ENCODE data around the gene LIPA. TPM values are rescaled to one million over a fixed set of nuclear protein-coding genes. Genes with fewer than 3 reads are reported as not detected.

Gene LIPA
- total and polyA plus RNA-seq, 9 of the 15 experiments (the other 6 are each of a cell fraction or from before 2014, with no cell fraction given) = 0.07 to 0.40 (median 0.15) TPM; not detected in 1

- TF ChIP-seq SP1 (CRISPR knock-in tag; IDR thresholded peaks at IDR 0.05) (no peak), PRPF4 (IDR thresholded peaks at IDR 0.05; ENCODE audit: insufficient read depth, low read depth, low read length, poor library complexity, severe bottlenecking) (no peak)
These were observed 12.5 kb downstream of the LIPA start (continued) for GRCh38 chr10:89238956-89239644.

GRCh38 chr10:89237849-89238248 is 13.7 kb downstream of the LIPA start:
- no peak for ATAC-seq
- ChIA-PET POLR2A (no interaction called here), CTCF (ENCODE audit: low intra/inter-chr PET ratio) (no interaction called here)
- BruUV-seq (replicated peaks) = no TSS peak
- no peak for DNase-seq (ENCODE audit: extremely low read depth in 1 of 4, low spot score in 3 of 4)
- Histone ChIP-seq H3K79me2 (ENCODE audit: control insufficient read depth, insufficient read depth, low read length) (no peaks in the 10 kb centered on the region), H3K4me1 (replicated peaks in 1 of 2; ENCODE audit: control insufficient read depth in 2 of 2, insufficient read depth in 2 of 2, low read length in 2 of 2) (no peaks in the 10 kb centered on the region; a peak in 1 of 5 replicates), H3K9me1 (ENCODE audit: control insufficient read depth, insufficient read depth, low read length) (no peaks in the 10 kb centered on the region), H3K27ac (ENCODE audit: extremely low read depth, low read depth, low read length) (no peak overlapping the region), H3K36me3 (ENCODE audit: control insufficient read depth, insufficient read depth, low read length) (no peaks in the 10 kb centered on the region), H3K4me3 (no peak overlapping the region), H4K20me1 (replicated peaks; ENCODE audit: control insufficient read depth, insufficient read depth, low read length) (no peaks in the 10 kb centered on the region), H2AFZ (ENCODE audit: low read depth, low read length) (no peak overlapping the region), H3K4me2 (ENCODE audit: insufficient read depth, low read length) (no peak overlapping the region), H3K9ac (ENCODE audit: insufficient read depth in 1 of 2, low read depth in 2 of 2, low read length in 2 of 2) (no peak overlapping the region), H3K9me3 (replicated peaks; ENCODE audit: control insufficient read depth, insufficient read depth, low read depth, low read length) (no peaks in the 10 kb centered on the region), H3K27me3 (ENCODE audit: control insufficient read depth in 2 of 2, insufficient read depth in 2 of 2, low read length in 2 of 2) (no peaks in the 10 kb centered on the region)
- in situ Hi-C loops (cut with MboI) (no loop called here), intact Hi-C loops (cut with micrococcal nuclease) (no loop called here)
- no peak for FAIRE-seq
- TF ChIP-seq EHMT2 (IDR thresholded peaks at IDR 0.05) (no peak), TSHZ1 (CRISPR knock-in tag; IDR thresholded peaks at IDR 0.05) (no peak), POLR2G (IDR thresholded peaks at IDR 0.05; ENCODE audit: low read depth, low read length) (no peak), ZNF830 (CRISPR knock-in tag; IDR thresholded peaks at IDR 0.05) (no peak), SP1 (CRISPR knock-in tag; IDR thresholded peaks at IDR 0.05) (no peak), NCOR1 (IDR thresholded peaks at IDR 0.05) (no peak), TARDBP (IDR thresholded peaks at IDR 0.05) (no peak), NFE2L1 (tag; IDR thresholded peaks at IDR 0.05; ENCODE audit: borderline replicate concordance, low read depth) (no peak)
- TF ChIP-seq, protein P1, sequence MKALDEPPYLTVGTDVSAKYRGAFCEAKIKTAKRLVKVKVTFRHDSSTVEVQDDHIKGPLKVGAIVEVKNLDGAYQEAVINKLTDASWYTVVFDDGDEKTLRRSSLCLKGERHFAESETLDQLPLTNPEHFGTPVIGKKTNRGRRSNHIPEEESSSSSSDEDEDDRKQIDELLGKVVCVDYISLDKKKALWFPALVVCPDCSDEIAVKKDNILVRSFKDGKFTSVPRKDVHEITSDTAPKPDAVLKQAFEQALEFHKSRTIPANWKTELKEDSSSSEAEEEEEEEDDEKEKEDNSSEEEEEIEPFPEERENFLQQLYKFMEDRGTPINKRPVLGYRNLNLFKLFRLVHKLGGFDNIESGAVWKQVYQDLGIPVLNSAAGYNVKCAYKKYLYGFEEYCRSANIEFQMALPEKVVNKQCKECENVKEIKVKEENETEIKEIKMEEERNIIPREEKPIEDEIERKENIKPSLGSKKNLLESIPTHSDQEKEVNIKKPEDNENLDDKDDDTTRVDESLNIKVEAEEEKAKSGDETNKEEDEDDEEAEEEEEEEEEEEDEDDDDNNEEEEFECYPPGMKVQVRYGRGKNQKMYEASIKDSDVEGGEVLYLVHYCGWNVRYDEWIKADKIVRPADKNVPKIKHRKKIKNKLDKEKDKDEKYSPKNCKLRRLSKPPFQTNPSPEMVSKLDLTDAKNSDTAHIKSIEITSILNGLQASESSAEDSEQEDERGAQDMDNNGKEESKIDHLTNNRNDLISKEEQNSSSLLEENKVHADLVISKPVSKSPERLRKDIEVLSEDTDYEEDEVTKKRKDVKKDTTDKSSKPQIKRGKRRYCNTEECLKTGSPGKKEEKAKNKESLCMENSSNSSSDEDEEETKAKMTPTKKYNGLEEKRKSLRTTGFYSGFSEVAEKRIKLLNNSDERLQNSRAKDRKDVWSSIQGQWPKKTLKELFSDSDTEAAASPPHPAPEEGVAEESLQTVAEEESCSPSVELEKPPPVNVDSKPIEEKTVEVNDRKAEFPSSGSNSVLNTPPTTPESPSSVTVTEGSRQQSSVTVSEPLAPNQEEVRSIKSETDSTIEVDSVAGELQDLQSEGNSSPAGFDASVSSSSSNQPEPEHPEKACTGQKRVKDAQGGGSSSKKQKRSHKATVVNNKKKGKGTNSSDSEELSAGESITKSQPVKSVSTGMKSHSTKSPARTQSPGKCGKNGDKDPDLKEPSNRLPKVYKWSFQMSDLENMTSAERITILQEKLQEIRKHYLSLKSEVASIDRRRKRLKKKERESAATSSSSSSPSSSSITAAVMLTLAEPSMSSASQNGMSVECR (CRISPR knock-in tag; IDR thresholded peaks at IDR 0.05) = no peak
- TF ChIP-seq, protein P2, sequence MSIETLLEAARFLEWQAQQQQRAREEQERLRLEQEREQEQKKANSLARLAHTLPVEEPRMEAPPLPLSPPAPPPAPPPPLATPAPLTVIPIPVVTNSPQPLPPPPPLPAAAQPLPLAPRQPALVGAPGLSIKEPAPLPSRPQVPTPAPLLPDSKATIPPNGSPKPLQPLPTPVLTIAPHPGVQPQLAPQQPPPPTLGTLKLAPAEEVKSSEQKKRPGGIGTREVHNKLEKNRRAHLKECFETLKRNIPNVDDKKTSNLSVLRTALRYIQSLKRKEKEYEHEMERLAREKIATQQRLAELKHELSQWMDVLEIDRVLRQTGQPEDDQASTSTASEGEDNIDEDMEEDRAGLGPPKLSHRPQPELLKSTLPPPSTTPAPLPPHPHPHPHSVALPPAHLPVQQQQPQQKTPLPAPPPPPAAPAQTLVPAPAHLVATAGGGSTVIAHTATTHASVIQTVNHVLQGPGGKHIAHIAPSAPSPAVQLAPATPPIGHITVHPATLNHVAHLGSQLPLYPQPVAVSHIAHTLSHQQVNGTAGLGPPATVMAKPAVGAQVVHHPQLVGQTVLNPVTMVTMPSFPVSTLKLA (conservative IDR thresholded peaks at IDR 0.05) = no peak

Data from K562 (cell line).